Fibroblast of peridontal ligament (primary cell): ENCODE results near the gene COL27A1.

ENCODE experiments used
- DNase-seq: peaks from one replicate; pipeline ENCODE4 v3.0.0-alpha.2; 2010; ENCODE audit errors: extremely low read depth

Gene COL27A1

GRCh38 chr9:114227288-114228015, 72.1 kb downstream of the COL27A1 start:
- no peak for DNase-seq

DNA sequence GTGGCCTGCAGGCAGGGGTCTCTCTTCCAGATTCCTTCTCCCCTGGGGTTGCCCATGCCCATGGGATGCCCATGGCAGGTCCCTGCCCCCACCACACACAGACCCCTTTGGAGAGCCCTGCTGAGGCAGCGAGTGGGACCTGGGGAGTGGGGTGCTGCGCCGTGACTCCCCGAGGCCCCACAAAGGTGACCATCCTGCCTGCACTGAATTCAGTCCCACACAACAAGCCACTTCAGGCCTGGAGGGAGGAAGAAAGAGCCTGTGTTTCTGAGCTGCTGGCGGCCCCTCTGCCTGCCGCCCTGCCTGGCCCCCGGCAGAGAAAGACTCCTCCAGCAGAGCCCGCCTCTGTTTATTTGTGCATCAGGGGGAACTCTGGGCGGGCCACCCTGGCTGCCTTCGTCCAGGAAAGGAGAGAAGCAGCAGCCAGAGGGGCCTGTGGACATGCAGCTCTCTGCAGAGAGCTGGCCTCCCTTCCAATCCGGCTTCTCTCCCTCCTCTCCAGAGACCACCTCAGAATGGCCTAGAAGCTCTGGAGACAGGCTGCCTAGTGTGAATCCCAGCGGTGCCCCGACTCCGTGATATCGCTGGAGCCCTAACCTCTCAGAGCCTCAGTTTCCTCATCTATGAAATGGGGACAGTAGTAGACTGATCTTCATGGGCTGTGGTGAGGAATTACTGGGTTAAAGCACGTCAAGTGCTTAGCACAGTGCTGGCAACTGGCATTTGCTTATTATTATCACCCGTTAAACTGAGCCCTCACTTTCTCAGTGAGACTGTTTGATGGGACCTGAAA, 72.9 kb downstream of the COL27A1 start:
- no peak for DNase-seq

DNA sequence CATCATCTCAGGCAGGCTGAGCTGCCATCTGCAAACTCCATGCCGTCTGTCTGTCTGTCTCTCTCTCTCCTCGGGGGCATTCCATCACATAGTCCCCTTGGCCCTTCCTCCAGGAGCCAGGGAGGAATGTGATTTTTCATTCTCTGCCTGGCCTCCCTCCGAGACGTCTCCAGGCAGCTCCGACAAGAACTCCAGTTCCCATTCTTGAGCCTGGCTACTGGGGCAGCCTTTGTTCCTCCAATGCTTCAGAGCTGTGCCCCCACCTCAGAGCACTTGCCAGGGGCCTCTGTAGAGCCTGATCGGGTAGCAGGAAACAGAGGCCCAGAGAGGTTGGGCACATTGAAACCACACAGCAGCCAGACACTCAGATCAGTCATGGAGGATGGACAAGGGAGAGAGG, 74.0 kb downstream of the COL27A1 start:
- no peak for DNase-seq

DNA sequence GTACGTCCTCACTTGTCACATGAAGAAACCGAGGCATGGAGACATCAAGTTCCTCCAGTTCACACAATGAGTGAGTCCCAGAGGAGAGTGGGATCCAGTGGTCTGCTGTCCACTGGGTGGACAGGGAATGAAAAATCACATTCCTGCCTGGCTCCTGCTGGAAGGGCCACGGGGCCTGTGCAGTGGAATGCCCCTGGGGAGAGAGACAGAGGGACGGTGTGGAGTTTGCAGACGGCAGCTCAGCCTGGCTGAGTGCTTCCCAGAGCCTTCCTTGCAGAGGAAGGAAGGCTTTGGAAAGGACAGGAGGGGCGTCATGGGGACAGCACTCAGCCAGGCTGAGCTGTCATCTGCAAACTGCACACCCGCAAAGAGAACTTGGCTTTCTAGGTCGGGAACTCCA, 74.7 kb downstream of the COL27A1 start:
- DNase-seq: no peak

DNA sequence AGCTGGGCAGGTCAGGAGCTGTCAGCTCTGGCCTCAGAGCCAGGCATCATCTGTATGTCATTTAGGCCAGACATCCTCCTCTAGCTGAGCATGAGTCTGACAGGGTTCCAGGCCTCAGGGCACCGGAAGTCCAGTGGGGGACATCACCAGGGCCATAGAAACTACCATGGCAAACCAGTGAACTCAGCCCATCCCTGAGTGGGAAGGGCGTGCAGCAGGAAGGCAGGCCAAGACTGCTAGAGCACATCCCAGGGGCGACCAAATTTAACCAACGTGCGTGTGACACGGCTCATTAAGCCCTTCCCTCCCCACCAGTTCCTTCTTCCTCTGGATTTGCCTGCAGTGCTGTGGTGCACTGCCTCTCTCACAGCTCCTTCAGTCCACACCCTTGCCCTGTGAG, 75.9 kb downstream of the COL27A1 start:
- DNase-seq: no peak

GRCh38 chr9:114231719-114232449, 76.5 kb downstream of the COL27A1 start:
- DNase-seq: no peak

DNA sequence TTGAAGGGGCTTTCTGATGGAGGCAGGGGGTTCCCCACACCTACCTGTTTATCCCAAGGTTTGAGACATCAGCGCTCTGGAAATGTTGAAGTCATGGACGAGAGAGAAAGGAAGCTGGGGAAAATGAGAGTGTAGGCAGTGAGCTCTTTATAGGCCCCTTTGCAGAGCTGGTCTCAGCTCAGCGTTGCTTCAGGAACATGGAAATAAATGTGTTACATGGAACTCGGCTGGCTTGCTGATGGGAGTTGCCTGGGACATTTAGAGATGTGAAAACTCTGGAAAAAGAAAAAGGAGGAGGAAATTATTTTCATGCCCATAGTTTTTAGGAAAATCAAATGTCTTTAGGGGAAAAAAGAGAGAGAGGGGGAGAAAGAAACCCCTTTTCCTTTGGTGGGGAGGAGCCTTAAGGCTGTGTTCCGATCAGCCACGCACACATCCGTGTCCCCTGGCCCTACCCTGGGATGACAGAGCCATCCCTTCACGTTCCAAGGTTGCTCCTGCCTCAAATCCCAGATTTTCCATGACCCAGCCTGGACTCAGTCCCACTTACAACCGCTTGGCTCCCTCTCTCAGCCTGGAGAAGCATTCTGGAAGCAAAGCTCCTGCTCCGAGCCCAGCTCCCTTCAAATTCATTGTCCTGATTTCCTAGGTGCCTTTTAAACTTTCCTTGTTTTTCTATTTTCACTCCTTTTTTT, 78.3 kb downstream of the COL27A1 start:
- no peak for DNase-seq

DNA sequence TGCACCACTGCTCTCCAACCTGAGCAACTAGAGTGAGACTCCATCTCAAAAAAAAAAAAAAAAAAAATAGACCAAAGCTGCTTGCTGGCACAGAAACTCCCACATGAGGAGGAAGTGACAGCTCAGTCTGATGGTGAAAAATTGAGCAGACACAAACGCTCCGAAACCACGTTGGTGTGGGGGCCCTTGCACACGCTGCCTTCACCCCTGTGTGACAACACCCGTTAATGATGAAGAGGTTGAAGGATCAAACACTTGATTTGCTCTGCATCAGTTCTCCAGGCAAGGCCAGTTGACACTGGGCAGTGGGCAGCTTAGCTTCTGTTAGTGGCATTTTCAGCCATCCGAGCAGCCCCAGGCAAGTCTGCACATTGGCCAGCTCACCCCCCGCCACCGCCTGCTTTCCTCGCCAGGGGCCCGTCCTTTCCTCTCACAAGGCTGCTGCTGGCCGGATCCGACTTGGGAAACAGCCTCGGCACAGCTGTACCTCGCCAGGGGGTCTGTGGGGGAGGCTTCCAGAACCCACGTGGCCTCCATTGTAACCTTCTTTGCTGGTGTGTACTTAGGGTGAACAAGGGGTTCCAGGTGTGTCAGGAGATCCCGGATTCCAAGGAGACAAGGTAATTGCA, 79.8 kb downstream of the COL27A1 start:
- DNase-seq: no peak

DNA sequence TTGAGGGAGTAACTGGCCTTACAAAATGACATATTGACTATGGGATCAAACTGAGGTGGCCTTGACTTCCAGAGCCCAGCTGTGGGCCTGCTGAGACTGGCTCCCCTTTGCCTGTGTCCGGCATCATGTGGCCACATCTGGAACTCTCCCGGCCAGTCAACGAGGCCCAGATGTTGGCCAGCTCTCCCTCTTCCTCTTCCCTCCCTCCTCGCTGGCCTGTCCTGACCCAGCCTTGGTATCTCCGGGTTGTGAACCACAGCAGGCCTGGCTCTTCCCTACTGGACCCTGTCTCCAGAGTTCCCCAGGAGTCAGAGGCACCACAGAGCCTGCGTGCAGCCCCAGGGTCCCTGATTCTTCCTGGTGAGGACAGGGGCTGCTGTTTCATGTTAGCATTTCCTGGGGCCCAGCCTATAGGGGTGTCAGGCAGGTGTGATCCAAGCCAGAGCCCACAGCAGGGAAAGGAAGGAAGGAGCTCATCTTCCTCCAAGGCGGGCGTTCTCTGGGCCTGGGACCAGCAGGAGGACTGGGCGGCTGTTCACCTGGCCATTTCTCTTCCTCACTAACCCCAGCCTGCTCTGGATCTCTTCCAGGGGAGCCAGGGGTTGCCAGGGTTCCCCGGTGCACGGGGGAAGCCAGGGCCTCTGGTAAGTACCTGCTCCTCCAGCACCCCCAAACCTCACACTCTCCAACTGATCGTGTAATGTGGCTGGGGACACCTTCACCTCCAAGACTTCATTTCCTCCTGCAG, 81.2 kb downstream of the COL27A1 start:
- no peak for DNase-seq

GRCh38 chr9:114237247-114237646, 81.9 kb downstream of the COL27A1 start:
- DNase-seq: no peak

DNA sequence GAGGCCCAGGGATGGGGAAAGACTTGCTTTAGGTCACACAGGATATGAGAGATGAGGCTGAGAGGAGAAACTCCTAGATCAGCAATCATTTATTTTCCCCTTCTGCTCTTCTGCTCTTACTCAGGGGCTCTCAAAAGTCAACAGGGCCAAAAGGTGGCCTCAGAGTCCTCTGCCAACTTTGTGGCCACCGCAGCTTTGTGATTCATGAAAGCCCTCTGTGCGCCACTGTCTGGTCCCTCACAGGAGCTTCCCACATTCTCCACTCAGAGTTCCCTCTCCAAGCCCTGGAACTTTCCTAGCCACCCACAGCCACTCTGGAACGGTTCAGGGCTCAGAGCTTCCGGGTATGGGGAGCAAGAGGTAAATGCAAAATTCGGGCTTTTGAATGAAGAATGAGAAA, 82.4 kb downstream of the COL27A1 start:
- DNase-seq: no peak

DNA sequence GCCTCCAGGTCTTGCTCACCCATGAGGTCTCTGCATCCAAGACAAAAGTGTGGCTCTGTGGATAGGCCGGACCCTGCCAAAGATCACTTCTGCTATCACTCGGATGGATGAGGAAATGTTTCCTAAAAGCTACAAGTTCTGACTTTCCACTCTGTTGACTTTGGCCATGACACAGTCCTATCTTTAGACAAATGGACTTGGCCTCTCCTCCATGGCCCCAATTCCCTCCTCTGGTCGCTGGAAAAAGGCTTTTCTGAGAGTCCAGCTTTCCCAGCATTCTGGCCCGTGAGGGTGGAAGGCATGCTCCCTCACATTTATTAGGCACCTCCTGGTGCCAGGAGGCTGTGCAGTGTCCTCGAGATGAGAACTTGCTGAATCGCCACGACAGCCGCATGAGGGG, 83.1 kb downstream of the COL27A1 start:
- DNase-seq: peak; percentile 32

- DNase-seq: peak; percentile 43
These were observed 83.8 kb downstream of the COL27A1 start for GRCh38 chr9:114238891-114239875.

GRCh38 chr9:114240216-114240615, 84.9 kb downstream of the COL27A1 start:
- DNase-seq: no peak

GRCh38 chr9:114240647-114241558, 85.6 kb downstream of the COL27A1 start:
- DNase-seq: no peak

GRCh38 chr9:114242837-114243236, 87.5 kb downstream of the COL27A1 start:
- no peak for DNase-seq

GRCh38 chr9:114243240-114243639, 87.9 kb downstream of the COL27A1 start:
- DNase-seq: no peak

- no peak for DNase-seq
These were observed 89.2 kb downstream of the COL27A1 start for GRCh38 chr9:114244570-114244969.

- peak; percentile 94 for DNase-seq
These were observed 91.2 kb downstream of the COL27A1 start for GRCh38 chr9:114246558-114246957.
